Measurements from ENCODE around the gene PHF14.

- no peak for TF ChIP-seq POLR2A (IDR thresholded peaks at IDR 0.05; ENCODE audit: low read length)
- no peak for TF ChIP-seq GATA1 (IDR thresholded peaks at IDR 0.05; ENCODE audit: low read depth, low read length)
Measured at GRCh38 chr7:11172835-11173234, 199.2 kb downstream of the PHF14 start.
